Measurements from ENCODE around the gene PLEKHH3.

DNA sequence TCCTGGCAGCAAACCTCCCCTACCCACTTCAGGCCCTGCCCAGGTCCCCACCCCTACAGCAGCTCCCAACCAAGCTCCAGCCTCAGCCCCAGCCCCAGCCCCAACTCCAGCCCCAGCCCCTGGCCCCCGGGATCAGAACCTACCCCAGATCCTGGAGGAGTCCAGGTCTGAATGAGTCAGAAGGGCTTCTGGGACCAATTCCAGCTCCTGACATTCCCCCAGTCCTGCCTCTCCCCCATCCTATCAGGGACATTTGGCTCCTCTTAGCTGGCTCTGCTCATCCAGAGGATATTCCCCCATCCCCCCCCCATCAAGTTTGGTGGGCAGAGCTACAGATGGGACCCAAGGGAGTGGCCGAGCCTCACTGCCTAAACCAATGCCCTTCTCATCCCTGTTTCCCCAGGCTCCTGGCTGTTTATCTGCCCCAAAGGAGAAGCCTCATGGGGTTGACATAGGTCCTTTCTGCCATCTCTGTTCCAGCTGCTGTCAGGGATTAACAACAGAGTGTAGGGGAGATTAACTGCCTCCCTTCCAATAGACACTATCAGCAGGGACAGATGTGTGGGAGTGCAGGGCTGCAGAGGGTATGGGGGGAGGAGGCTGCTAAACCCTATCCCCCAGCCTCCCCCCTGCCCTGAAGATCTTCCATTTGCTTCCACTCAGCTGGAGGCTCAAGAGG lies 22.1 kb upstream of the PLEKHH3 start:
- TF ChIP-seq, protein P1, sequence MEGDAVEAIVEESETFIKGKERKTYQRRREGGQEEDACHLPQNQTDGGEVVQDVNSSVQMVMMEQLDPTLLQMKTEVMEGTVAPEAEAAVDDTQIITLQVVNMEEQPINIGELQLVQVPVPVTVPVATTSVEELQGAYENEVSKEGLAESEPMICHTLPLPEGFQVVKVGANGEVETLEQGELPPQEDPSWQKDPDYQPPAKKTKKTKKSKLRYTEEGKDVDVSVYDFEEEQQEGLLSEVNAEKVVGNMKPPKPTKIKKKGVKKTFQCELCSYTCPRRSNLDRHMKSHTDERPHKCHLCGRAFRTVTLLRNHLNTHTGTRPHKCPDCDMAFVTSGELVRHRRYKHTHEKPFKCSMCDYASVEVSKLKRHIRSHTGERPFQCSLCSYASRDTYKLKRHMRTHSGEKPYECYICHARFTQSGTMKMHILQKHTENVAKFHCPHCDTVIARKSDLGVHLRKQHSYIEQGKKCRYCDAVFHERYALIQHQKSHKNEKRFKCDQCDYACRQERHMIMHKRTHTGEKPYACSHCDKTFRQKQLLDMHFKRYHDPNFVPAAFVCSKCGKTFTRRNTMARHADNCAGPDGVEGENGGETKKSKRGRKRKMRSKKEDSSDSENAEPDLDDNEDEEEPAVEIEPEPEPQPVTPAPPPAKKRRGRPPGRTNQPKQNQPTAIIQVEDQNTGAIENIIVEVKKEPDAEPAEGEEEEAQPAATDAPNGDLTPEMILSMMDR (IDR thresholded peaks at IDR 0.05; ENCODE audit: low read depth, low read length, missing input control): no peak
- TF ChIP-seq, protein P2, sequence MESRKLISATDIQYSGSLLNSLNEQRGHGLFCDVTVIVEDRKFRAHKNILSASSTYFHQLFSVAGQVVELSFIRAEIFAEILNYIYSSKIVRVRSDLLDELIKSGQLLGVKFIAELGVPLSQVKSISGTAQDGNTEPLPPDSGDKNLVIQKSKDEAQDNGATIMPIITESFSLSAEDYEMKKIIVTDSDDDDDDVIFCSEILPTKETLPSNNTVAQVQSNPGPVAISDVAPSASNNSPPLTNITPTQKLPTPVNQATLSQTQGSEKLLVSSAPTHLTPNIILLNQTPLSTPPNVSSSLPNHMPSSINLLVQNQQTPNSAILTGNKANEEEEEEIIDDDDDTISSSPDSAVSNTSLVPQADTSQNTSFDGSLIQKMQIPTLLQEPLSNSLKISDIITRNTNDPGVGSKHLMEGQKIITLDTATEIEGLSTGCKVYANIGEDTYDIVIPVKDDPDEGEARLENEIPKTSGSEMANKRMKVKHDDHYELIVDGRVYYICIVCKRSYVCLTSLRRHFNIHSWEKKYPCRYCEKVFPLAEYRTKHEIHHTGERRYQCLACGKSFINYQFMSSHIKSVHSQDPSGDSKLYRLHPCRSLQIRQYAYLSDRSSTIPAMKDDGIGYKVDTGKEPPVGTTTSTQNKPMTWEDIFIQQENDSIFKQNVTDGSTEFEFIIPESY (IDR thresholded peaks at IDR 0.05): no peak
- TF ChIP-seq, protein P3, sequence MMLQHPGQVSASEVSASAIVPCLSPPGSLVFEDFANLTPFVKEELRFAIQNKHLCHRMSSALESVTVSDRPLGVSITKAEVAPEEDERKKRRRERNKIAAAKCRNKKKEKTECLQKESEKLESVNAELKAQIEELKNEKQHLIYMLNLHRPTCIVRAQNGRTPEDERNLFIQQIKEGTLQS (IDR thresholded peaks at IDR 0.05): no peak
- TF ChIP-seq SP1 (IDR thresholded peaks at IDR 0.05) (no peak), GABPA (IDR thresholded peaks at IDR 0.05 in 1 of 2, conservative IDR thresholded peaks at IDR 0.05 in 1 of 2) (no peak), RXRA (IDR thresholded peaks at IDR 0.05) (no peak), TAF1 (conservative IDR thresholded peaks at IDR 0.05) (no peak), YY1 (IDR thresholded peaks at IDR 0.05) (no peak), EGR1 (IDR thresholded peaks at IDR 0.05; ENCODE audit: low read depth in 2 of 2) (no peak)
- TF ChIP-seq, protein P4, sequence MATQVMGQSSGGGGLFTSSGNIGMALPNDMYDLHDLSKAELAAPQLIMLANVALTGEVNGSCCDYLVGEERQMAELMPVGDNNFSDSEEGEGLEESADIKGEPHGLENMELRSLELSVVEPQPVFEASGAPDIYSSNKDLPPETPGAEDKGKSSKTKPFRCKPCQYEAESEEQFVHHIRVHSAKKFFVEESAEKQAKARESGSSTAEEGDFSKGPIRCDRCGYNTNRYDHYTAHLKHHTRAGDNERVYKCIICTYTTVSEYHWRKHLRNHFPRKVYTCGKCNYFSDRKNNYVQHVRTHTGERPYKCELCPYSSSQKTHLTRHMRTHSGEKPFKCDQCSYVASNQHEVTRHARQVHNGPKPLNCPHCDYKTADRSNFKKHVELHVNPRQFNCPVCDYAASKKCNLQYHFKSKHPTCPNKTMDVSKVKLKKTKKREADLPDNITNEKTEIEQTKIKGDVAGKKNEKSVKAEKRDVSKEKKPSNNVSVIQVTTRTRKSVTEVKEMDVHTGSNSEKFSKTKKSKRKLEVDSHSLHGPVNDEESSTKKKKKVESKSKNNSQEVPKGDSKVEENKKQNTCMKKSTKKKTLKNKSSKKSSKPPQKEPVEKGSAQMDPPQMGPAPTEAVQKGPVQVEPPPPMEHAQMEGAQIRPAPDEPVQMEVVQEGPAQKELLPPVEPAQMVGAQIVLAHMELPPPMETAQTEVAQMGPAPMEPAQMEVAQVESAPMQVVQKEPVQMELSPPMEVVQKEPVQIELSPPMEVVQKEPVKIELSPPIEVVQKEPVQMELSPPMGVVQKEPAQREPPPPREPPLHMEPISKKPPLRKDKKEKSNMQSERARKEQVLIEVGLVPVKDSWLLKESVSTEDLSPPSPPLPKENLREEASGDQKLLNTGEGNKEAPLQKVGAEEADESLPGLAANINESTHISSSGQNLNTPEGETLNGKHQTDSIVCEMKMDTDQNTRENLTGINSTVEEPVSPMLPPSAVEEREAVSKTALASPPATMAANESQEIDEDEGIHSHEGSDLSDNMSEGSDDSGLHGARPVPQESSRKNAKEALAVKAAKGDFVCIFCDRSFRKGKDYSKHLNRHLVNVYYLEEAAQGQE (IDR thresholded peaks at IDR 0.05): no peak
